CD4-positive, alpha-beta T cell treated with Interleukin-17A for 1 hour (primary cell): Measurements from ENCODE around the gene EPHA7.

Experiments used
- DNase-seq: peaks from one replicate; pipeline ENCODE4 v3.0.0-alpha.2; 2020

EPHA7 gene

DNA sequence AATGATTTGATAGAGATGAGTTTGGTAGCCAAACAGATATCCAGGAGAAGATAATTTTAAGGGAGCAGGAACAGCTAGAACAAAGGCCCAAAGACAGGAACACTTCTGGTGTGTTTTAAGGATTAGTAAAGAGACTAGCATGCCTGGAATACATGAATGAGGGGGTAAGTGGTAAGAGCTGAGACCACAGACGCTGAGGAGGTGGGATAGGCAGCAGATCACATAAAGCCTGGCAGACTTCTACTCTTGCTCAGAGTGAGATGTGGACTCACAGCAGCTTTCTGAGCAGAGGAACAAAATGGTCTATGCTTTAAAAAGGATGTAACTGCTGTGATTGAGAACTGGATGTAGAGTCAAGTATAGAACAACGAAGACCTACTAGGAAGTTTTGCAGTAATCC lies 100.1 kb downstream of the EPHA7 start:
- no peak for DNase-seq

DNA sequence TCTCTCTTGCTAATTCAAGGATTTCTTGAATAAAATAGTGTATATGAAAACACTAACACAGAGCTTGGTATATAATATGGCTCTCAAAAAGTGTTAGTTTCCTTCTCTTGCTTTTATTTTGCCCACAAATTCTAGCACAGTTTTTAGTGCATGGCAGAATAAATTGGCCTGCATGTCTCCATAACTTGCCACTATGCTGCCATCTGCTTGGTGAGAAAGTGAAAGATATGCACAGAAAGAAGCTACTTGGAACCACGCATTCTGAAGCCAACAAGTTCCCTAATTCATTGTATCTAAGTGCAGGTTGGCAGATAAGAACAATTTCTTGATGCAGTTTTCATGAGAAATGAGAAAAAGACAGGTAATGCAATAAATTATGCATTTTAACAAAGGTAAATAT lies 101.2 kb downstream of the EPHA7 start:
- DNase-seq = no peak

DNA sequence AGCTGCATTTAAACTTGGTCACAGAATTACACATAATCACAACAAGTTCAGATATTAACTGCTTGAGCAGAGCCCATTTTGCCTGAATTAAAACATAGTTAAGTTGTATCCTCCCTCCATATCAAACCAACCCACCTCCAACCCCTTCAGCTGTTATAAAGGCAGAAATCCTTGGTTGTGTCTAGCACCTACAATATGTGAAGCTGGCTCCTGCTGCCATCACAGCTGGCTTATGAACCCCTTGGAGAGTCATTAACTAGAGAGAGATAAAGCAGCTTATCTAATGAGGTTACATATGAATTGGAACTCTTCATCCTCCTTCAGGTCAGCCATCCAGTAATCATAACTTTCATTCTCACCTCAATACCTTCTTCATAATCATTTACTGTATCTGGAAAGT lies 101.8 kb downstream of the EPHA7 start:
- no peak for DNase-seq

DNA sequence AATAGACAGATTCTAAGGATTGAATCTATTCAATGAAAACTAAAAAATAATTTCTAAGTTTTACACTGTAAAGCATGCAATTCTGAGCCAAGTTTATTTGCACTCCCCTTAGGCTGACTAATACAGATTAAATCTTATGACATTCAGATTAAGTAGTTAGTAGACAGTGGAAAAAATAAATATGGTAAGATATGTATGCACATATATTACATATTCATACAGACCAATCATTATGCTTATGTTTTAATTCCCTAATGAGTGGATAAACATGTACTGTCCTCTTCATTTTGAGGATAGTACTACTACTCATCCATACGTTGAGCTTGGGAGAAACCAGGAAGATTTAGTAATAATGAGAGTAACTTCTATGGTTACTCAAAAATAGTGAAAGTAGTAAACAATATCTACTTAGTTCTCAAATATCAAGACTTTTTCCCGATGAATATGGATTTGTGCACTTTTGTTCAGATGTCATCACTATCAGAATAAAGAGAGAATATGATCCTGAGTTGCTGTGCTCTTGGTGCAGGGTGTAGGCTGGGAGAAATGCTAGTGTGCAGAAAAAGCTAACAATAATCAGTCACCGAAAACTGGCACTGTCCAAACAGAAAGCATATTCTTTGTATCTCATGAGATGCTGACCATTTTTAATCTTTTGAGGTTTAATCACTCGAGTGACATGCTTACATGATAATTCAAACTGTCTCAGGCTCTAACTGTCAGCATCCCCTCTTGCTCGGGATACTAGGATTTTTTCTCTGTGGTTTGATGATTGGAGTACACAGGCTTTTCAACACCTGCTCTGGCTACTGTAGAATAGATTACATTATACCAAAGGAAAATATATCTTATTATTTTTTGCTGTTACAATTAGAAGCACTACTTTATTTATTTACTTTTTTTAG lies 111.6 kb downstream of the EPHA7 start:
- no peak for DNase-seq

DNA sequence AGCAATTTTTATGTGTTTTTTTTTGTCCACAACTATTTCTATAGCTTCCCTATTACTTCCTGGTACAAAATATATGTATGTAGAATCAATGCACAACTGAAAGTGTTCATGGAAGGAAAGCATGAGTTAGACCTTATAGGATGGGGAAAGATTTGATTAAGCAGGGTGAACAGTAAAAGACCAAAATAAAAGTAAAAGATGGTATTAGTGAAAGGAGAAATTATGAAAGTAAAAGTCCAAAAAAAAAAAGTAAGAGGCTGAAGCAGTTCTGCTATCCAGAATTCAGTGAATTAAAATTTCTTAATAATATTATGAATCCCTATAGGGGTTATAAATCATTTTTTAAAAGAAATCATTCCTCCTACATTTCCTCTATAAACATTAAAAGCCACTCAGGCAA lies 114.3 kb downstream of the EPHA7 start:
- no peak for DNase-seq

DNA sequence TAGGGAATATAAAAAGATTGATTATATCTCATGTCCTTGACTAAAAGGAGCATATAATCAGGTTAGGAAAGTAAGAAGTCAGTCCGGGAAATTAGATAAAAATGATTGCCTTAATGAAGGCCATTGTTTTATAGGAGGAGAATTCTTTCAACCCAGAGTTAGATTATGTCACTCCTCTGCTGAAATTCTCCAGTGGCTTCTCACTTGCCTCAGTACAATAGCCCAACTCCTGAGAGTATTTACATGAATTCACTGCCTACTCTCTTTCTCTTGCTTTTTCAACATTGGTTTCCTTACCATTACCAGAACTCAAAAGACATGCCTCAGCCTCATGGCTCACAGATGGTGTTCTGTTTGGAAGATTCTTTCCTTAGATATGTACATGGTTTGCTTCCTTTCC lies 114.9 kb downstream of the EPHA7 start:
- no peak for DNase-seq

DNA sequence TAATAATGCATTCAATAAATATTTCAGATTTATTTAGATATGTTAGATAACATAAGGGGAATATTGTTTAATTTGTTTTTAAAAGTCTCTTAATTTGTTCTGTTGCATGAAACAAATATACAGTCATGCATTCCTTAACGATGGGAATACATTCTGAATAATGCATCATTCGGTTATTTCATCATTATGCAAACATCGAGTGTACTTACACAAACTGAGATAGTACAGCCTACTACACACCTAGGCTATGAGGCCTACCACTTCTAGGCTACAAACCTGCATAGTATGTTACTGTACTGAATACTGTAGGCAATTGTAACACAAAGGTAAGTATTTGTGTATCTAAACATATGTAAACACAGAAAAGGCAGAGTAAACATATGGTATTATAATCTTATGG lies 118.7 kb downstream of the EPHA7 start:
- DNase-seq = no peak

DNA sequence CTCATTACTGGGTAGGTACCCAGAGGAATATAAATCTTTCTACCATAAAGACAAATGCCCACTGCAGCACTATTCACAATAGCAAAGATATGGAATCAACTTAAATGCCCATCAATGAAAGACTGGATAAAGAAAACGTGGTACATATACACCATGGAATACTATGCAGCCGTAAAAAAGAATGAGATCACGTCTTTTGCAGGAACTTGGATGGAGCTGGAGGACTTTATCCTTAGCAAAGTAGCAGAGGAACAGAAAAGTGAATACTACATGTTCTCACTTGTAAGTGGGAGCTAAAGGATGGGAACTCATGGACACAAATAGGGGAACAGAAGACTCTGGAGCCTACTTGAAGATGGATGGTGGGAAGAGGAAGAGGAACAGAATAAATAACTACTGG lies 119.7 kb downstream of the EPHA7 start:
- no peak for DNase-seq

DNA sequence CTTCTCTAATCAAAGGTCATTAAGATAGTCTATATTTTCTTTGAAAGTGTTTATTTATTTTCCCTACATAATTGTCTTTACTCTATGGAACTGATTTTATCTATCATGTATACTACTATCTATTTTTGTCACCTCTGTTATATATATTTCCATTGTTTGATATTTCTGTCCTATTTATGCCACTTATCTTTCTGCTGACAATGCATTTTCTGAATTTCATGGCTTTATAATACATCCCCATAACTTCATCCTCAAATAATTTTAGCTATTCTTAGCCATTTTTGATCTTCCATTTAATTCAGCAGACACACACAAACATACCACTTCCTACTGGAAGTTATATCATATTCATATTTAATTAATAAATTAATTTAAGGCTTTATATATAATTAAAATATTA lies 123.7 kb downstream of the EPHA7 start:
- DNase-seq = no peak

DNA sequence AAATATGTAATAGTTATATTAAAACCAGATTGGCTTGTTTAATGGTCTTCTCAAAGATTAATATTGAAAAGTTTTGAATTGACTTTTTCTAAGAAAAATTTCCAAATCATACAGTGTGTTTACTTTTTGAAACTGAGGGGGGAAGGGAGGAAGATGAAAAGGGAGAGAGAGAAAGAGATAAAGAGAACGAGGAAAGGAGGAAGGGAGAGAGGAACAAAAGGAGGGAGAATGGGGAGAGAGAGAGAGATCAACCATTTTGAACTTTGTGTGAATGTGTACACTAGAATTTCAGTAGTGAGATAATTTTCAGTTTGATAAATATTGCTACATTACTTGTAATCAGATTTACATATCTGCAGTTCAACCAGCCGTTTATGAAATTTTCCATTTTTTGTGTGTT lies 124.5 kb downstream of the EPHA7 start:
- no peak for DNase-seq

DNA sequence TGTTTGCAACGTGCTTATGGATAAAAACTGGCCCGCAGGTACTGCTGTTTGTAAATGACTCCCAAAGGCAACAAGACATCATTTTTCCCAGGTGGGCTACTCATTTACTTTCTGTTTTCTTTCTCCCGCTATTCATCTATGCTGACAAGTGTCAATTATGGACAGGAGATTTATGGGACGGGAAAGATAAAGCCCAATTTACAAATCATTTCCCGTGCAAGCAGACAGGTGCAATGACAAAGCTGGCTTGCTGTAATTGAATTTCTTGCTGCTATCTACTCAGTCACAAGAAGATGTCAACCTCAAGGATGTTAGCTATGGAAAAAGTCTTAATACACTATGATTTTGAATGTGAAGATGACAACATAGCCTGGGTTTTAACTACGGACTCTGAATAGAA lies 125.5 kb downstream of the EPHA7 start:
- DNase-seq = no peak

DNA sequence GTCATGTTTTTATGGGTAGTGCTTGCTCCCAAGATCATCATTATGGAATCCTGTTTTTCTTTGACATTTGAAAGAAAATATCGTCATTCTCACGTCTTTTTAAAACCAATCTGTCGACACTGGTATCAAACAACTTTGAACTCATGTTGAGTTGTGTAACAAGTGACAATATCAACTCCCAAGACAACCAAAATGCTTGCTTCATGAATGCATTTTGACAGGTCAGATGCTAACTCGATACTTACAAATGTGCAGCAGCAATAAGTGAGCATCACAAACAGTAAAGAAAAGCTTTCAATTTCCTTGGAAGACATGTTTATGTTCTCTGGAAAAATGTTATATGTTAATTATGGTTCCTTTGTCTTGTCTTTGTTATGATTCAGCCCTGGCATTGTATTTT lies 125.9 kb downstream of the EPHA7 start:
- no peak for DNase-seq

DNA sequence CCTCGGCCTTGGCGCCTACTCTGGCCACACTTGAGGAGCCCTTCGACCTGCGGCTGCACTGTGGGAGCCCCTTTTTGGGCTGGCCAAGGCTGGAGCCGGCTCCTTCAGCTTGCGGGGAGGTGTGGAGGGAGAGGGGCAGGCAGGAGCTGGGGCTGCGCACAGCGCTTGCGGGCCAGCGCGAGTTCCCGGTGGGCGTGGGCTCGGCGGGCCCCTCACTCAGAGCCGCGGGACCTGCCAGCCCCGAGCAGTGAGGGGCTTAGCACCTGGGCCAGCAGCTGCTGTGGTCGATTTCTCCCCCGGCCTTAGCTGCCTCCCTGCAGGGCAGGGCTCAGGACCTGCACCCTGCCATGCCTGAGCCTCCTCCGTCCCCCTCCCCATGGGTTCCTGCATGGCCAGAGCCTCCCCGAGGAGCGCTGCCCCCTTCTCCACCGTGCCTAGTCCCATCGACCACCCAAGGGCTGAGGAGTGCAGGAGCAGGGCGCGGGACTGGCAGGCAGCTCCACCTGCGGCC lies 136.8 kb downstream of the EPHA7 start:
- DNase-seq = no peak

DNA sequence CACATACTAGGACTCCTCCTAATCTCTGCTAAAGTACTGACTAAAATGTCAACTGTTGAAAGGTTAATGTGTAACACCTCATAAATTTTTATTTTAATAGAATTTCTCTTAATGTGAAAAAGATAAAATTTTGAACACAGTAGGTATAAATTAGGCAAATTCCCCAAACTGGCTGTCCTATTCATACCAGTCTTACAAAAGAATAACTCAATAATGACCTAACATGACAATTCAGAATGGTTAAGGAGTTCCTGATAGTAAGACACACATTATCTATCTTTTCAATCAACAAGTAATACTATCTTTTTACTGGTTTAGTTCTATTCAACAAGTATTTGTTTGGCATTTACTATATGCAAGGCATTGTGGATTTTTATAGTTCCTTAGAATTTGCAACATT lies 141.1 kb downstream of the EPHA7 start:
- no peak for DNase-seq

DNA sequence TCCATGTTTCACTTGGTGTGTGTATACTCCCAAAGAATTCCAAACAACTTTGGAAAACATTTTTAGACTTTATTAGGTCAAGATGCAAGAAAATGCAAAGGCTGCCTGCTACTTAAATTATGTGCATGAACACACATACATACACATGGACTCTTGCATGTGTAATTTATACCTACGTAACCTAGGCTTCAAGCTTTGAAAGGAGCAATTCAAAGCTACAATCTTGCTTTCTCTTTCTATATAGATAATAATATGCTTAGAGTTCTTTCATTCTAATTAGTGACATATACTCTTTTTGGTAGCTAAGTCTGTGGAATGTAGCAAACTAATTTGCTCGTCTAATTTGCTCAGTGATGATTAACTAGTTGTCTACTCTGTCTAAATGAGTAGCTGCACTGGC lies 146.5 kb downstream of the EPHA7 start:
- DNase-seq = no peak

DNA sequence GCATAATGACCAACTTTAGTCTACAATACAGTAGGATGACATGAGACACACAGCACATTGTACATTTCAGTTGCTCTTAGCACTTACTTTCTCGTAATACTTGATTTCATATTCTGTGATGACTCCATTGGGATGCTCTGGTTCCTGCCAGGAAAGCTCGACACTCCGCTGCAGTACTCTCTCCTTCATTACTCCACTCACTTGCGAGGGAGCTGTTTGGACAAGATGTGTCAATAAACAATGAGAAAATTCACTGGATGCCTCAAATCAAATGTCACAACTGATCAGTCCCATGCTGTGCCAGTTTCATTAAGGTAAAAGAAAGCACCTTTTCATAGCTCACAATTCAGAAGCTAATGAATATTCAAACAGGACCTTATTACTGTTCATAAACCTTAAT lies 147.1 kb downstream of the EPHA7 start:
- no peak for DNase-seq

DNA sequence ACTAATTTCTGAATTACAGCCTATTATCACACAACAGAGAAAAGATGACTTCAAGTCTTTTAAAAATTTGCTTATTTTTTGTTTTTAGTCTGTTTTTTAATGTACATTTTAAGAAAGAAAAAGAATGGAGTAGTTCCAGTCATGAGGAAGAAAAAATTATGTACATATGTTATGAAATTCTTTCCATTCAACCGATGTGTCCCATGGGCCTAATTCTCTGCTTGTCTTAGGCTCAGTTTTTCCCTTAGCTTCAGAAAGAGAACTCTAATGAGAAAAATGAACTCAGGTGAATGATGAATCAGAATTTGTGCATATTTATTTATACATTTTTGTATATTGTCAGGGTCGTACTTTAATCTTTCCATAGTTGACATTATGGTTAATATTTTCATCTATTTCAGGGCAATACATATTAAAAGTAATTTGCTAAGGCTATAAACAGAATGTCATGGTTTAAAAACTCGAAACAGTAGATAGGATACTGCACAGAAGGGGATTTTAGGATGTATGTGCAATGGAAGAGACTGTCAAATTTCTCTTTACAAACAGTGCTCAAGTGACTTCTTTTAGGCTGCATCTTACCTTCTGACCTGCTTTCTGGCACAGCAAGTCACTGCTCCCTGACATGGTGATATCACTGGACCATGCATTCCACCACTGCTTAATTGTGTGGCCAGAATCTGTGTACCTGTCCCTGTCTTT lies 153.1 kb downstream of the EPHA7 start:
- DNase-seq = no peak

DNA sequence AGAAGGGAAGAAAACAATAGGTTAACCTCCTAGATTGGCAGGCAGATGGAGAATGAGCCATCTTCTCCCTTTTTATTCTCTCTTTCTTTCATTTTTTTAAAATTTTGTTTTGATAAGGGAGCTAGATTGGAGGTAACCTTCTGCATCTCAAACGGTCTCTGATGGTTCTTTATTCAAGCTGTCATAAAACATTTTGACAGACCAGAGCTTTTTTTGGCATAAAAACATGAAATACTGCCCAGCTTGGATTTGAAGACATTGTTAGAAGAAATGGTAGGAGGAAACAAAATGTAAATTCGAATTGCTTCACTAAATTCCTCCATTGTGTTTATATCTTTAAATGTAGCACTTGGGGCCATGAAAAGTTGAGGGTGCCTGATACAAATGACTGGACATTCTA lies 158.5 kb downstream of the EPHA7 start:
- no peak for DNase-seq

DNA sequence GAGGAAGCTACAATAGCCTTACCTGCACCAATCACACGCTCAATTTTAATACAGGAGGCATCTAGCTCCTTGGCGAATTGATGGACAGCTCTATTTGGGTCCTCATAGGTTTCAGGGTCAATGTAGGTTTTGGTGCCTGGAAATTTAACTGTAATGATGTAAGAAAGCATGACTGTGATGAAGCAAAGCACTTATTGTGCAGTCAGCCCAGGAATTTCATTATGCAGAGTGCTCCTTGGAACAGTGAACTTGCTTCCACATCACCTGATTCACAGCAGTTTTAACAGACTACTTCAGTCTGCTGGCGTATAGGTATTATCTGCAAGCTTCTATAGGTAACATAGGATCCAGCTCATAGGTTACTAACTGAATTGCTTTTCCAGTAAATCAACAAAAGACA lies 160.0 kb downstream of the EPHA7 start:
- no peak for DNase-seq

DNA sequence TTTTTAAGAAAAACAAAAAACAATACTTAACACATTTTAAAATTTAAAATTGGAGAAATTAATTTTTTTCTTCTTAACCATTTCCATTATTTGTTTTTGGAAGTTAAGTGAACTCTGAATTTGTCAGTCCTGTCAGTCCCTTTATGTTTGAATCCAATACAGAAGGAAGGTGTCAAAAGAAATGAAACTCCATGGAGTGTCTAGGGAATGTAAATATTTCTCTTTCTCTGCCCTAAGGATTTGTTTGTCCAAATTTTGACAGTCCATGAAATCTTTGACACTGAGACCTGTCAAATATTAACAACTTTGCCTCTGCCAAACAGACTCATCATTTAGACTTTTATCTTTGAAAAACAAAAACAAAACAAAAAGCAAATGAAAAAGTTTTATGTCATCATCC lies 166.4 kb downstream of the EPHA7 start:
- DNase-seq = no peak

DNA sequence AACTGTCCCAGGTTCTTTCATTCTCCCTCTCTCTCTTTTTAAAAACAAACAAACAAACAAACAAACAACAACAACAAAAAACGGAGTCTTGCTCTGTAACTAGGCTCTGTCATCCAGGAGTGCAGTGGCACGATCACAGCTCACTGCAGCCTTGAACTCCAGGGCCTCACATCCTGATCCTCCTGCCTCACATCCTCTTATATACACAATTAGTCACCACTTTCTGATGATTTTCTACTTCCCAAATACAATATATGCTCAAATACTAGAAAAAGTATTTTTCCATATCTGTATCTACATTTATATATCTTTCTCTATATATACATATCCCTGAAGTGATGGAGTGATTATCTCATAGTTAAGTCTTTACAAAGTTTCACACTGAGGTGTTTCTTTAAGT lies 170.7 kb downstream of the EPHA7 start:
- no peak for DNase-seq

DNA sequence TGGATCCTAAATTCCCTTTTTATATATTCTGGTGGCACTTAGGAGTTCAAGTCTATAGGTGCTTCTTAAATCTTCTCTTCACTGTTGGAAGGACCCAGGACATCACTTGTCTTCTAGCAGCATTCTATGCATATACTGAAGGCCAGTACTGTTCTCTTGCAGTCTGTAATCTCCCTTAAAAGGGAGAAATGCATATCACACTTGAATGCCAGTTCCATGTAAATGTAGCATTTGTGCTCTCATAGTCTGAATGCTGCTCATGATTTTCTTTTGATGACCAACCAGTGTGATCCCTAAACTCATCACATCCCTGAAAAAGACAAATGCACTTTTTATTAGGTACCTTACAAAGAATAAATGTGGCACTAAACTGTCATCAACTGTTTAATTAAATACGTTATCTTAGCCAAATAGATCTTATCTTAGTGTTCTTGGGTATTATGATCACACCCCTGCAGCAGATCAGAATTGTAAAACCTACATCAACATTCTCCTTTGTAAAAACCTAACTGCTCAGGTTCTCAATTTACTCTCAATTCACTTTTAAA lies 176.1 kb downstream of the EPHA7 start:
- no peak for DNase-seq

DNA sequence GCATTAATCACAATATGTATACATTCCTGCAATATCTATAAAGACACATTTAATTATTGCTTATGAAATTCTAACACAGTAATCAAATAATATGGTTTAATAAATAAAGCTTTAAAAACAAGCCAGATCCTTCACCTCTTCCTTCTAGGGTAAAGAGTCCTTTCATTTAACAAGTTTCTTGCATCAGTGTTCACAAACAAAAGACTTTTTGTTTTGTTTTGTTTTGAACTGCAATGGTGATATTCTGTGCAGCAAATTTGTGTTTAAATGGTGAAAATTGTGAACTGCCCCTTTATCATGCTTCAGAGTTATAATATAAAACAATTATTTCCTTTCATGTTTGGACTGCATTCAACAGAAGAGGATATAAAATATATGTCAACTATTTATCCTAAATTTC lies 177.3 kb downstream of the EPHA7 start:
- no peak for DNase-seq

DNA sequence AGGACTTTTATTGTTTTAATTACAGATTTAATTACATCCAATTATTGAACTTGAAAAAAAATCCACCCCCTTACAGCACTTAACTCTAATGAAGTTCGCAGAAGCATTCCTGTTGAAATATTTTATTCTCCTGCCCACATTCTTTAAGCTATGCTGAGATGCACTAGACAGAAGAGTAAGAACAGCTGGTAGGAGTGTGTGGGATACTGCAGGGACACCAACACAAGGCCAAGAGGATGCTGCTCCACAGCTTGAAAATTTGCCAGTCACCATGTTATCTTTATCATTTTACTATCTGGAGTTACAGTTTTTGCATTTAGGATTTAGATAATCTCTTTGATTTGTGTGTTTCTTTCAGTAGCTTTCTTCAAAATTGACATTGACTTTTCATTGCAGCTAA lies 180.7 kb downstream of the EPHA7 start:
- DNase-seq = no peak
